ENCODE data around the gene KTI12. TPM values are rescaled to one million over a fixed set of nuclear protein-coding genes. Genes with fewer than 3 reads are reported as not detected.
A peak's percentile ranks its signal among the peaks of the same experiment; 100 is the strongest.

KTI12 gene
- total RNA-seq, 1 donor from 2014 or later: 9.6 TPM

GRCh38 chr1:52060822-52061221 lies 27.2 kb upstream of the KTI12 start:
- Mint-ChIP-seq H3K4me3 (no peak overlapping the region), H3K4me1 (ENCODE audit: unreplicated experiment) (peaks cover 17% of the 10 kb centered on the region), H3K27me3 (no peaks in the 10 kb centered on the region), H3K27ac (no peak overlapping the region), H3K36me3 (peaks cover 27% of the 10 kb centered on the region), H3K9me3 (no peaks in the 10 kb centered on the region)
- TF ChIP-seq CTCF (conservative IDR thresholded peaks at IDR 0.05): no peak
- no peak for DNase-seq (ENCODE audit: extremely low spot score, unreplicated experiment)

GRCh38 chr1:52059888-52060287 lies 26.3 kb upstream of the KTI12 start:
- H3K4me3 Mint-ChIP-seq: no peak overlapping the region
- H3K27ac Mint-ChIP-seq: no peak overlapping the region
- DNase-seq (ENCODE audit: extremely low spot score, unreplicated experiment): no peak
- no peaks in the 10 kb centered on the region for H3K27me3 Mint-ChIP-seq
- peaks cover 17% of the 10 kb centered on the region for H3K4me1 Mint-ChIP-seq (ENCODE audit: unreplicated experiment)
- peaks cover 27% of the 10 kb centered on the region for H3K36me3 Mint-ChIP-seq
- no peaks in the 10 kb centered on the region for H3K9me3 Mint-ChIP-seq
- TF ChIP-seq CTCF (conservative IDR thresholded peaks at IDR 0.05): no peak

GRCh38 chr1:52059321-52059720 lies 25.7 kb upstream of the KTI12 start:
- Mint-ChIP-seq H3K27me3 (no peaks in the 10 kb centered on the region), H3K4me3 (peak overlapping the region; percentile 98), H3K27ac (peak overlapping the region; percentile 96), H3K9me3 (no peaks in the 10 kb centered on the region), H3K36me3 (peaks cover 27% of the 10 kb centered on the region), H3K4me1 (ENCODE audit: unreplicated experiment) (peaks cover 17% of the 10 kb centered on the region)
- no peak for TF ChIP-seq CTCF (conservative IDR thresholded peaks at IDR 0.05)
- DNase-seq (ENCODE audit: extremely low spot score, unreplicated experiment): no peak

GRCh38 chr1:52057876-52058415 lies 24.3 kb upstream of the KTI12 start:
- peaks cover 14% of the 10 kb centered on the region for H3K36me3 Mint-ChIP-seq
- no peaks in the 10 kb centered on the region for H3K9me3 Mint-ChIP-seq
- DNase-seq (ENCODE audit: extremely low spot score, unreplicated experiment): no peak
- H3K27ac Mint-ChIP-seq: peak overlapping the region; percentile 96
- no peaks in the 10 kb centered on the region for H3K27me3 Mint-ChIP-seq
- H3K4me3 Mint-ChIP-seq: peak overlapping the region; percentile 98
- H3K4me1 Mint-ChIP-seq (ENCODE audit: unreplicated experiment): peaks cover 23% of the 10 kb centered on the region
- TF ChIP-seq CTCF (conservative IDR thresholded peaks at IDR 0.05): no peak

- Mint-ChIP-seq H3K27ac (peak overlapping the region; percentile 96), H3K36me3 (peaks cover 17% of the 10 kb centered on the region), H3K4me1 (ENCODE audit: unreplicated experiment) (peaks cover 27% of the 10 kb centered on the region), H3K27me3 (no peaks in the 10 kb centered on the region), H3K9me3 (no peaks in the 10 kb centered on the region), H3K4me3 (peak overlapping the region; percentile 98)
- no peak for DNase-seq (ENCODE audit: extremely low spot score, unreplicated experiment)
- TF ChIP-seq CTCF (conservative IDR thresholded peaks at IDR 0.05): no peak
Observed at GRCh38 chr1:52057255-52057654, 23.6 kb upstream of the KTI12 start.

GRCh38 chr1:52056937-52057231 lies 23.3 kb upstream of the KTI12 start:
- DNase-seq (ENCODE audit: extremely low spot score, unreplicated experiment): no peak
- H3K36me3 Mint-ChIP-seq: peaks cover 20% of the 10 kb centered on the region
- H3K4me3 Mint-ChIP-seq: peak overlapping the region; percentile 98
- H3K27me3 Mint-ChIP-seq: no peaks in the 10 kb centered on the region
- H3K27ac Mint-ChIP-seq: peak overlapping the region; percentile 96
- H3K9me3 Mint-ChIP-seq: no peaks in the 10 kb centered on the region
- H3K4me1 Mint-ChIP-seq (ENCODE audit: unreplicated experiment): peaks cover 29% of the 10 kb centered on the region
- TF ChIP-seq CTCF (conservative IDR thresholded peaks at IDR 0.05): no peak
